Measurements from ENCODE around the gene CYTH4. TPM values are rescaled to one million over a fixed set of nuclear protein-coding genes. Genes with fewer than 3 reads are reported as not detected.

CYTH4 gene
- total RNA-seq, 1 donor from 2014 or later = 2.9 TPM

- DNase-seq (ENCODE audit: low spot score in 2 of 2) (no peak), FAIRE-seq (no peak)
These were observed 12.2 kb upstream of the CYTH4 start for GRCh38 chr22:37269936-37270678.

DNA sequence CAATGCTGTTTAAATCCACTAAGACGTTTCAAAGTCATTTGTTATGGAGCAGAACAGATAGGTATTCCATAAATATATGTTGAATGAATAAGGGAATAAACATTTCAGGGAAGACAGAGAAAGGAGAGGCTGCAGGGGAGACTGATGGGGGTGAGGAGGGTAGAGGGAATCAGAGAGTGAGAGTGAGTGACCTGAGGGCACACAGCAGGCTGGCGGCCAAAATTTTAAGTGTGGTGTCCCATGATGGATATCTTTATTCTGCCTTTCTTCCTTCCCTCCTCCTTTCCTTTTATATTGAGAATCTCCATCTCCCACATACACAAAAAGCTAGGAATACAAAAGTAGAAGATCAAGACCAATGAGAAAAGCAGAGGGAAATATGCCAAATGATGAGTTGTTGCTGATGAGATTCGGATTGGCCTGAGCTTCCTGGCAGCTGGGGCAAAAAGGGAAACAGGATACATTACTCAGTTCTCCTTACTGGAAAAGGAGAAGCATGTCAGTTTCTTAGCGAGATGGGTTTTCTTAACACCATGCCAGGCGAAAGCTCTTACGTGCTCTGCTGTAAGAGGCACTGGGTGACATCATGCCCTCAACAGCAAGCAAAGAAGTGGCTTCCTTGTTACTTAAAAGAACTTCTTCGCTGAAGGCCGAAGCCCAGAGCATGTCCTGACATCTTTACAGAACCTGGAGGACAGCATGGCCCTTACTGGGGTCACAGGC, 11.2 kb upstream of the CYTH4 start:
- DNase-seq (ENCODE audit: low spot score in 2 of 2) (no peak), FAIRE-seq (no peak)

DNA sequence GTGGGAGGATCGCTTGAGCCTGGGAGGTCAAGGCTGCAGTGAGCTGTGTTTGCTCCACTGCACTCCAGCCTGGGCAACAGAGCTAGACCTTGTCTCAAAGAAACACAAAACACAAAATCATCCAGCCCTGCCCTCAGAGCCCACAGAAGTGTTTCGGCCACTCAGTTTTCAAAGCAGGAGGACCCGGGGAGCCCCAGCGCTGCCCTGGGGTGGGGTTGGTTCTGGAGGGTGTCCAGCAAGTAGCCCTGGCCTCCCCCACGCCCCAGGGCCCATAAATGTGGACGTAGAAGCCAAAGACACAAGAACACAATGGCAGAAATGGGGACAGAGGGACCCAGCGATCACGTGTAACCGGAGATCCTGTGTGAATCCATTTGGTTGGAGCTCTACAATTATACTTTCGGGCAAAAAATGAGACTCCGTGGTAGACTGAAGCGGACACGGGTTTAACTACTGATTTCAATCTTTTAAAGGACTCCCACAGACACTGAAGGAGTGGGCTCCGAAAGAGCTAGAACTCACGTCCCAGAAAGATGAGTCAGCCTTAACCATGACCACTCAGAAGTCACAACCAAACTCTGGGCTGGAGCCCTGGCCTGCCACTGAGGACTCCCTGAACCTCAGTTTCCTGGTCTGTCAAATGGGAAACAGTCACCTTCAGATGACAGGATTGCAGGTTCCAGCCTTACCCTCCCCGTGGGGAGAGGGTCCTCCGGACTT, 9.0 kb upstream of the CYTH4 start:
- no peak for FAIRE-seq

DNA sequence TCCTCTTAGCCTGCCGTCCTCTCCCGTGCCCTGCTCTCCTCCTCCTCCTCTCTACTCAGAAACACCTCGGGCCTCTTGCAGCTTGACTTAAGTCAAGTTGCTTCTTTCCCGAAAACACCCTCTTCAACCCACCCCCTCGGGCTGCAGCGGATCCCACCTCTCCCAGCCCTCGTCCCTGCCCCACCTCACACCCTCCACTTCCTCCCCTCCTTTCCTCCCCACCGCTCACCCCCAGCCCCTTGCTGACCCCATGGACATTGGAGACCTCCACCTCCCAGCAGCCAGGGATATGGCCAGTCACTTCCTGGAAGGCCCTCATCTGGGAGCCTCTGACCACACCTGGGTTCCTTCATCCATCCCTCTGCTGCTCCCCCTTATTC, 8.5 kb upstream of the CYTH4 start:
- FAIRE-seq (no peak), DNase-seq (ENCODE audit: low spot score in 2 of 2) (no peak)

More for the DNA sequence above, 9.0 kb upstream of the CYTH4 start:
- no peak for DNase-seq (ENCODE audit: low spot score in 2 of 2)

GRCh38 chr22:37274380-37274862, 7.9 kb upstream of the CYTH4 start:
- FAIRE-seq = no peak
- DNase-seq (ENCODE audit: low spot score in 2 of 2) = no peak

DNA sequence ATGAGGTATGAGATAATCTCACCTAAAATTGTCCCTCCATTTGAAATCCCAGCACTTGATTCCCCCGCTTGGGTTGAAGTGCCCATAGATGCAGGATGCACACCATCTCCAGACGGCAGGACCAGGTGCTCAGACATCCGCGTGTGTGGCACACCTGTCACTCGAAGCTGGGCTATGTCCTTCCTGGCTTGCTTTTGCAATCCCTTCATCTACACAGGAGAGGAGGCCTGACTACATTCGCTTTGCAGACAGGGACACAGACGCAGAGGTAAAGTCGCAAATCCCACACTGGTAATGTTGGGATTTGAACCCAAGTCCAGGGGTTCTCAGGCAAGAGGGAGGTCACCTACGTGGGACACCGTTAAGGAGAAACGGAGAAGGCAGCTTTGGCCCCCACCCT, 7.2 kb upstream of the CYTH4 start:
- DNase-seq (ENCODE audit: low spot score in 2 of 2) (no peak), FAIRE-seq (no peak)

DNA sequence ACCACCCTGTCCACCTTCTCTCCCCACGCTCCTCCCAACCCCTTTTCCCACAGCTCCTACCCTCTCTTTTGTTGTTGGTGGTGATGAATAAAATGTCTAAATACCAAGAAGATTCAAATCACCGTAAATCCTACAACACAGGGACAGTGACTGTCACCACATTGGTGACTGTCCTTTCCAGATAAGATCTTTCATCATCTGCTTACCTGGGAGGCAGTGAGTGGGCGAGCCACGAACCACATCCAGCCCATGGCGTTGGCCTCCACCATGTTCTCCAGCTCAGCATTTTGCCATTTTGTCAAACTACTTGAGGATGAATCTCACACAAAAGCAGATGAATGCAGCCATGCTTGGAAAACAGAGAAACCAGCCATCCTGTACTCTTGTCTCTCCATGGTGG, 6.7 kb upstream of the CYTH4 start:
- DNase-seq (ENCODE audit: low spot score in 2 of 2) (no peak), FAIRE-seq (no peak)

GRCh38 chr22:37276776-37277175, 5.5 kb upstream of the CYTH4 start:
- FAIRE-seq = no peak
- DNase-seq (ENCODE audit: low spot score in 2 of 2) = no peak

GRCh38 chr22:37277384-37277783, 4.9 kb upstream of the CYTH4 start:
- no peak for FAIRE-seq

DNA sequence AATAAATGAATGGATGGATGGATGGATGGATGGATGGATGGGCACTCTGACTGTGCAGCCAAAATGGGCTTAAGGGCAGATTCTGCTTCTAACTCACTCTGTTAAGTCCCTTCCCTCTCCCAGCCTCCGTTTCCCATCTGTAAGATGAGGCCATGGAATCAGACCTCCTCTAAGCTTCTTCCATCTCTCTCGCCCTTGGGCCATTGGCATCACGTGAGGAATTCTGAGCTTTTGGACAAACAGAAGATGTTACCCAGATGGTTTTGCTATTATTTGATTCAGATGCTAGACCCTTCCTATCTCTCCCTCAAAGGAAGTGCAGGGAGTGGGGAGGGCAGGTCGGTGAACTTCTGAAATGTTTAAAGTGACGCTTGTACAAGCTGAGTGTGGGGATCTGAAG, 4.0 kb upstream of the CYTH4 start:
- DNase-seq (ENCODE audit: low spot score in 2 of 2) = no peak
- FAIRE-seq = no peak

More at GRCh38 chr22:37277384-37277783, 4.9 kb upstream of the CYTH4 start:
- DNase-seq (ENCODE audit: low spot score in 2 of 2) = no peak

DNA sequence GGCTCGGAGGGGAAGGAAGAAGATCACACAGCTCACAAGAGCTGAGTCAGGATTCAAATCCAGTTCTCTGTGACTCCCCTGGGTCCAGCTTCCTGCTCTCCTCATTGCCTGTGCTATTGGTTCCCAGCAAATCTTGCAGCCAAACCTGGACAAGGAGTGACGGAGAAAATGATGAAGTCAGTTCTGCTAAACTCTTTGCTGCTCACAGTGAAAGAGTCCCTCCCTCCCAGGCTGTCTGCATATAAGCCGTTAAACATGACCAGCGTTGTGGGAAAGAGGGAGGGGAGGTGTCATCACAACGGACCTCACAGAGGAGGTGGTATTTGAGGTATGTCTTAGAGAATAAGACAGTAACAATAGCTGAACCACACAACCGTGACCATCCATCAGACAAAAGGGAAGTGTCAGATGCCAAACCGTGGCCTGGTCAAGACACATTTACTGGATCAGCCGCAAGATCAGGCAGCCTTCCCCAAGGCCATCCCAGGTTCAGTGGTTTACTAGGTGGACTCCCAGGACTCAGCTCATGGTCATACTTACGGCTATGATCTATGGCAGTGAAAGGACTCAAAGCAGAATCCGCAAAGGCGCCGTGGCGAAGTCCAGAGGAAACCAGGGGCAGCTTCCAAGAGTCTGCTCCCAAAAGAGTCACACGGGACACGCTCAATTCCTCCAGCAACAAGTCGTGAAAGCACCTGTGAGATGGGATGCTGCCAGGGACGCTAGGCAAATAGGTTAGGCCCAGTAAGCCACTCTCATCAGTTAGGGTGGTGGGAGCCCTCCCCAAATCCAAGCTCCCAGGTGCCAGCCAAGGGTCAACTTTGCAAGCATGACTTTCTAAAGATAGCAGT, 2.8 kb upstream of the CYTH4 start:
- FAIRE-seq = no peak

GRCh38 chr22:37280718-37281117, 1.6 kb upstream of the CYTH4 start:
- no peak for FAIRE-seq
- no peak for DNase-seq (ENCODE audit: low spot score in 2 of 2)

More for the DNA sequence above, 2.8 kb upstream of the CYTH4 start:
- DNase-seq (ENCODE audit: low spot score in 2 of 2) = no peak

GRCh38 chr22:37281195-37281594, 1.1 kb upstream of the CYTH4 start:
- no peak for DNase-seq (ENCODE audit: low spot score in 2 of 2)
- no peak for FAIRE-seq

DNA sequence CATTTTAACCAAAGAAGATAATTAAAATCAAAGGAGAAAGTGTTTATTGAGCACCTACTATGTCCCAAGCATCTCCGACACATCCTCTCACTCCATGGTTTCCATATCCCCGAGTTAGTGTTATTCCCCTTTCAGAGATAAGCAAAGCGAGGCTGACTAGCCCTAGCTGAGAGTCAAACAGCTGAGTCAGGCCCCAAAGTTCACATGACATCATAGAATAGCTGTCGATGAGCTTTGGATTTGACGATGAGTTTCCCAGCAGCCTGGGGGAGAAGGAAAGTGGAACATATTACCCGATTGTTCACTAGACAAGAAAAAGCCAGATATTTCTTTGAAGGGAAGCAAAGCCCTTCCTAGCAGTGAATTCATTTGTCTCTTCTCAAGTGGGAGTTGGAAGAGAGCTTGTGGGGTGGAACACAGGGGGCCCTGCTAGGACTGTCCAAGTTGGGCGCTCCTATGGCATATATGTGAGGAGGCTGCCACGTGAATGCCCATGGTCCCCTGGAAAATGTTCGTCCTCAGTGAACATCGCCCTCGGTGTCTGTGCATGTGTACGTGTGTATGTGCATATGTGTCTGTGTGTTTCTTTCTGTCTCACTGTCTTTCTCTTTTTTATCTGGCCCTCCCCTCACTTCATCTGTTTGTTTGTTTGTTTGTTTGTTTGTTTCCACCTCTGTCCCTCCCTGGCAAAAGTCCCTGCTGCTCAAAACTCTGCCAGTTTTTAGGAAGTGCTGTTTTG, 493 bp upstream of the CYTH4 start:
- no peak for DNase-seq (ENCODE audit: low spot score in 2 of 2)
- no peak for FAIRE-seq

DNA sequence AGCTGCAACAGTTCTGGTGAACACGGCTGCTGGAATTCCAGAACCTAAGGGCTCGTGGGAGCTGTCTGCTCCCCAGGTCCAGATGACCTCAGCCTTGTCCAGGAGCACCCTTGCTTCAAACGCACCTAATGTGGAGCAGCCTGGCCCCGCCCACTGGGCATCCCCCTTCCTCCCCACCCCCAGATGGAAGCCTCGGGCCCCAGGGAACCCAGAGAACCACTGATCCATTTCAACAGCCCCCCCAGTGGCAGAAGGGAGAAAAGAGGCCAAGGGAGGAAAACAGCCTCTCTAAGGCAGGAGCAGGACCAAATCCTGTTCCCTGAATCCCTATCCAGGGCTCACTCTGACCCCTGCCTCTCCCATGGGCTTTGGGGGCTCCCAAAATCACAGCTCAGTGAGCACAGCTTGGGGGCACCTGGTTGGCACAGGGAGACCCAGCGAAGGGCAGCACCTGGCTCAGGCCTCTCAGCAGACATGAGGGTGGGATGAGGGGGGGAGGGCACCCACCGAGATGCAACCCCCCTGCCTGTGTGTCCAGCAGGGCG, 1.2 kb downstream of the CYTH4 start:
- DNase-seq (ENCODE audit: low spot score in 2 of 2) (no peak), FAIRE-seq (no peak)

GRCh38 chr22:37284126-37284804, 2.0 kb downstream of the CYTH4 start:
- FAIRE-seq (no peak), DNase-seq (ENCODE audit: low spot score in 2 of 2) (no peak)

- DNase-seq (ENCODE audit: low spot score in 2 of 2) (peak in 1 of 2 donors; percentile 71), FAIRE-seq (no peak)
These were observed 2.6 kb downstream of the CYTH4 start for GRCh38 chr22:37284805-37285355.

DNA sequence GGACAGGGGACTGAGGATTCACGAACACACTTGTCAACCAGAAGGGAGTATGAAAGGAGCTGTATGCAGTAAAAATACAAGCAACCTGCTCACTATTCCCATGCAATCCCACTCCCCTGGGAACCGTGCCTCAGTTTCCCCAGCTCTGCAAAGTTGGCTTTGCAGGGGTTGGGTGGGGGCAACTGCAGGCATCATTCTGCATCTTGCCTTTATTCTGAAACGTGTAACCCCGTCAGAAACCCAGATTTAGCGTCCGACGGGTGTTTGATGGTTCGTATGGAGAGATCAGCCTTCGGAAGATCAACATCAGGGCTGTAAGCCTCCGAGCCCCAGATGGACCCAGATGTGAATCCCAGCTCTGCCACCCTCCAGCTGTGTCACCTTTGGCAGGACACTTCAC, 3.6 kb downstream of the CYTH4 start:
- DNase-seq (ENCODE audit: low spot score in 2 of 2) (no peak), FAIRE-seq (no peak)
